NCI-H2196 treated with DMSO at 0.1 percent for 48 hours (cell line): ENCODE results near the gene COMMD3.

Experiments used
- DNase-seq: peaks from one replicate; lab custom pipeline; 2025; ENCODE audit not compliant: unreplicated experiment; lab: John Stamatoyannopoulos, UW

Gene COMMD3

GRCh38 chr10:22365644-22366434 lies 49.7 kb downstream of the COMMD3 start:
- DNase-seq: no peak

DNA sequence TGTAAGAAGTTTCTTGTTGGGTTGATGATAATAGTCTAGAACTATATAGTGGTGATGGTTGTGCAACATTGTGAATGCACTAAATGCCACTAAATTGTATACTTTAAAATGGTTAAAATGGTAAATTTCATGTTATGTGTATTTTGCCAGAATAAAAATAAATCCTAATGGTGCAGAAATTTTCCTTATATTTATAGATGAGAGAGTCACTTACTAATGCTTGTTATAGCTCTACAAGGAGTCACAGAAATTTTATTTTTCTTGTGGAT lies 50.2 kb downstream of the COMMD3 start:
- DNase-seq: no peak

- DNase-seq: no peak
These were observed 50.6 kb downstream of the COMMD3 start for GRCh38 chr10:22366771-22367170.

DNA sequence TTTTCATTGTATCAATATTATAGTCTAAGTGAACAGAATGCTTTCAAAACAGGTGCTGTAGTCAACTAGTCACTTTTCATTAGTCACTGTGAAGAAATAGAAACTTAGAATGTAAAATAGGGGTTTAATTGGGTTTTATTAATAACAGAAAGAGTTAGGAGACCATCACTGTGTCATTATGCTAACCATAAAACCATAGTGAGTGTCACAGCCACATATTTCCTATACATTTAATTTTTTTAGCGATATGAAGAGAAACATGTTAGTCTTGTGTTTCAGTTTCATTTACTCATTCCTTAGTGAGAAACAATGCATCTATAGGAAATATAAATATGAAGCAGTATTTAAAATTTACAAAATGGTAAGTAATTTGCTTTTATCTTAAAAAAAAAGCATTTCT lies 51.3 kb downstream of the COMMD3 start:
- DNase-seq: no peak

- DNase-seq: no peak
These were observed 52.2 kb downstream of the COMMD3 start for GRCh38 chr10:22368402-22368801.

GRCh38 chr10:22368981-22369380 lies 52.8 kb downstream of the COMMD3 start:
- DNase-seq: no peak

DNA sequence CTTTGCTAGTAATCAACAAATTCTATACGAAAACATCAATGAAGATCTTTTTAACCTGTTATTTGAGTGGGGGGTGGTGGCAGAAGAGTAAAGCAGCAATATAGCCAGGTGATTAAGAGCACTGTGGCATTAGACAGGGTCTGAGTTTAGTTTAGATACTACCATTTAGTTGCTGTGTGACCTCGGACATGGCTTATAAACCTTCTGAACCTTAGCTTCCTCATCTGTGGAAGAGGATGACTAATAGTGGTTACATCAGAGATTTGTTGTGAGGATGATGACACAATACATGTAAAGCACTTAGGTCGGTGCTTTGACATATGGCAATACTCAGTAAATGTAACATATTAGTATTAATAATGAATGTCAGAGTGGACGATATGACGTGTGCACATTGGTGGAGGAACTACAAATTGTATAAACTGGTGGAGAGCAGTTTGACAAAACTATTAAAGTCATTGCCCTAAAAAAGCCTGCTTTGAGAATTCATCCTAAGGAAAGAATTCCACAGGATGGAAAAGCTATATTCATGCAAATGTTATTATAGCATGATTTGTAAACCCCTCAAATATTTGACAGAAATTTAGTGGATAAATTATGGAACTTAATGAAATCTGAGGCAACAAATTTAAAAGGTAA lies 53.4 kb downstream of the COMMD3 start:
- no peak for DNase-seq
